Measurements from ENCODE around the gene CMBL. TPM values are rescaled to one million over a fixed set of nuclear protein-coding genes. Genes with fewer than 3 reads are reported as not detected.
A peak's percentile ranks its signal among the peaks of the same experiment; 100 is the strongest.
"Not testable (repeated sequence)": the region's sequence is repeated elsewhere in the genome, so short reads cannot be mapped to it uniquely, and the experiment has no call there.

CMBL gene
- total RNA-seq, 4 donors from 2014 or later, result 17.3 to 166 (median 120) TPM

- Histone ChIP-seq H3K9me3 (no peaks in the 10 kb centered on the region), H3K4me1 (peaks cover 0 to 24% (median 2%) of the 10 kb centered on the region in 4 donors), H3K27ac (peak overlapping the region in 3 of 4 donors; percentile 64 to 90 (median 89)), H3K27me3 (no peaks in the 10 kb centered on the region), H3K4me3 (peak overlapping the region in 1 of 4 donors; percentile 25), H3K36me3 (peaks cover 0 to 24% (median 0%) of the 10 kb centered on the region in 3 donors)
- DNase-seq, result peak in 2 of 3 donors; percentile 72 to 81
- TF ChIP-seq POLR2A (IDR thresholded peaks at IDR 0.05) (peak in 1 of 2 donors; percentile 68), CTCF (IDR thresholded peaks at IDR 0.05) (peak in 3 of 6 experiments; percentile 30 to 48 (median 45))
Observed at GRCh38 chr5:10289353-10289752, 18.3 kb downstream of the CMBL start.

- peaks cover 0 to 24% (median 0%) of the 10 kb centered on the region in 3 donors for H3K36me3 ChIP-seq
- TF ChIP-seq POLR2A (IDR thresholded peaks at IDR 0.05) (peak; percentile 16 to 25), CTCF (IDR thresholded peaks at IDR 0.05) (peak in 1 of 6 experiments; percentile 7)
- no peaks in the 10 kb centered on the region for H3K9me3 ChIP-seq
- peaks cover 0 to 24% (median 2%) of the 10 kb centered on the region in 4 donors for H3K4me1 ChIP-seq
- peak; percentile 48 to 91 (median 89) for DNase-seq
- peak overlapping the region in 1 of 4 donors; percentile 25 for H3K4me3 ChIP-seq
- no peaks in the 10 kb centered on the region for H3K27me3 ChIP-seq
- peak overlapping the region in 3 of 4 donors; percentile 64 to 90 (median 89) for H3K27ac ChIP-seq
Observed at GRCh38 chr5:10288592-10289219, 19.0 kb downstream of the CMBL start.

DNA sequence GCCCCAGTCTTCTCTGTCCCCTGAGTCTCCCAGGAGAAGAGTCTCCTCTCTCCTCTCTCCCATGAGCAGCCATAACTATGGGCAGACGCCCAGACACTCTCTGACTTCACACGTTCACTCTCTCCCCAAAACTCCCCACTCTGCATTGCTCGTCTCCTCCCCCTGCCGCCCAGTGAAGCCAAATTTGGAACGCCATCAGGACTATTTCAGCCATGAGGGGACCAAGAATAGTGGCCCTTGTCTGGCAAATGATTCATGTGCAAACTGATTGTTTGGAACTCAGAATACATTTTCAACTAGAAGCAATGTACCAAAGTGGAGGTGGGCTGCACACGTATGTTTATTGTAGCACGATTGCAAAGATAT lies 20.9 kb downstream of the CMBL start:
- Histone ChIP-seq H3K9me3 (no peaks in the 10 kb centered on the region), H3K4me1 (peaks cover 0 to 24% (median 2%) of the 10 kb centered on the region in 4 donors), H3K27me3 (no peaks in the 10 kb centered on the region), H3K4me3 (no peak overlapping the region), H3K36me3 (peaks cover 0 to 28% (median 0%) of the 10 kb centered on the region in 3 donors), H3K27ac (peak overlapping the region in 1 of 4 donors; percentile 25)
- TF ChIP-seq CTCF (IDR thresholded peaks at IDR 0.05), result no peak
- TF ChIP-seq POLR2A (IDR thresholded peaks at IDR 0.05), result no peak
- no peak for DNase-seq

DNA sequence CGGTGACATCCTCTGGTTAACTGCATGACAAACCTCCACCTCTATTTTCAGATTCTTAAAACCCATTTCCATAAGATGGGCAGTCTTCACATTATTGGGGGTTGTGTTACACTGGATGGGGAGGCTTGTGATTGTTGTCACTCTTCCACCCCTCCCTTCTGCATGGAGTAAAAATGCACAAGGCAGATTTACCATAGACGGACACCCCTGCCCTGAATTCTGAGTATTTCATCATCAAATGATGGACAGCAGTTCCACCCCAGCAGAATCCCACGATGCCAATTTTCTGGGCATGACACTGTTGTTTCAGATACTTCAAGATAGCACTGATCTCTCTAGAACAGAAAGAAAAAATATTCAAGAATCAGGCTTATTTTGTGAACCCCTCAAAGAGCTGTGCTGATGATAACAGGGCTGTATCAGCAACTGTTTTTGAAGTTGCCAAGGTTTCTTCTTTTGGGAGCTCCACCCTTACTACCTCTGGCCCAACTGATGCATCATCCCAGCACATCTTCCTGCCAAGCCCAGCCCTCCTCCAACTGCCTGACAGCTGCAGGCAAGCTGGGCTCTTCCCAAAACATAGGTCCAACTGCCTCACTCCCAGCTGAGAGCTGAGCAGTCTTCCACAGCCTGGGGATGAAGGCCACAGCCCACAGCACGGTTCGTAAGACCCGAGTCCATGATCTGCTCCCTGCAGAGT lies 21.4 kb downstream of the CMBL start:
- Histone ChIP-seq H3K27ac (peak overlapping the region in 1 of 4 donors; percentile 25), H3K4me1 (peaks cover 0 to 24% (median 2%) of the 10 kb centered on the region in 4 donors), H3K9me3 (no peaks in the 10 kb centered on the region), H3K4me3 (no peak overlapping the region), H3K27me3 (no peaks in the 10 kb centered on the region), H3K36me3 (peaks cover 0 to 28% (median 0%) of the 10 kb centered on the region in 3 donors)
- TF ChIP-seq CTCF (IDR thresholded peaks at IDR 0.05), result no peak
- DNase-seq, result peak in 1 of 3 donors; percentile 45

- not testable (repeated sequence) for H3K4me3 ChIP-seq, H3K9me3 ChIP-seq, H3K27ac ChIP-seq, H3K27me3 ChIP-seq
- H3K4me1 ChIP-seq, result peaks cover 0 to 23% (median 2%) of the 10 kb centered on the region in 4 donors
- DNase-seq, result peak in 1 of 3 donors; percentile 51
- peaks cover 0 to 33% (median 0%) of the 10 kb centered on the region in 3 donors for H3K36me3 ChIP-seq
Observed at GRCh38 chr5:10285362-10285761, 22.3 kb downstream of the CMBL start.

All from Peyer's patch (tissue), 4 donors.